ENCODE measurements around the gene LAG3.

The LAG3 gene

DNA sequence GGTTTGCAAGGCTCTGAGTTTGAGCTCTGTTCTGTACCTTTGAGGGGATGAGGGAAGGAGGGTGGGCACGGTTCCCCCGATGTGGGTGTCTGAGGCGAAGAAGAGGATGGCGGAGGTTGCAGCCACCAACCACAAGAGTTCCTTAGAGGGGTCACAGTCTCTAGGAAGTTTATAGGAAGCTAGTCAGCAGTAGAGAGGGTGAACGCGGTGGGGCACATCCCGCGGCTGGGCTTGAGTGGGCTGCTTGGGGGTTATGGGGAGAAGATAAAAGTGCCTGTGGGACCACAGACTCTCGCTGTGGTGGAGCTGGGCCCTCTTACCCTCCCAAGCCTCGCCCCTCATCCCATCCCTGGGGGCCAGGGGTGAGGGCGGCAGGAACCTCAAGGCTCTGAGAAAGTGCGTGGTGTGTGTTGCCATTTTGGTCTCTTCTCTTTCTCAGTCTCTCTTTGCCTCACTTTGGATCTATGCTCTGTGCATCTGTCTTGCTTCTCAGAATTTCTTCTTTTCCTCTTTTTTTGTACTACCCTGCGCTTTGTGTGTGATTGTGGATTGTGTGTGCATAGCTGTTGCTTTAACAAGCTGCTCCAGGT is 19.7 kb downstream of the LAG3 start:
- TF ChIP-seq, protein P1, sequence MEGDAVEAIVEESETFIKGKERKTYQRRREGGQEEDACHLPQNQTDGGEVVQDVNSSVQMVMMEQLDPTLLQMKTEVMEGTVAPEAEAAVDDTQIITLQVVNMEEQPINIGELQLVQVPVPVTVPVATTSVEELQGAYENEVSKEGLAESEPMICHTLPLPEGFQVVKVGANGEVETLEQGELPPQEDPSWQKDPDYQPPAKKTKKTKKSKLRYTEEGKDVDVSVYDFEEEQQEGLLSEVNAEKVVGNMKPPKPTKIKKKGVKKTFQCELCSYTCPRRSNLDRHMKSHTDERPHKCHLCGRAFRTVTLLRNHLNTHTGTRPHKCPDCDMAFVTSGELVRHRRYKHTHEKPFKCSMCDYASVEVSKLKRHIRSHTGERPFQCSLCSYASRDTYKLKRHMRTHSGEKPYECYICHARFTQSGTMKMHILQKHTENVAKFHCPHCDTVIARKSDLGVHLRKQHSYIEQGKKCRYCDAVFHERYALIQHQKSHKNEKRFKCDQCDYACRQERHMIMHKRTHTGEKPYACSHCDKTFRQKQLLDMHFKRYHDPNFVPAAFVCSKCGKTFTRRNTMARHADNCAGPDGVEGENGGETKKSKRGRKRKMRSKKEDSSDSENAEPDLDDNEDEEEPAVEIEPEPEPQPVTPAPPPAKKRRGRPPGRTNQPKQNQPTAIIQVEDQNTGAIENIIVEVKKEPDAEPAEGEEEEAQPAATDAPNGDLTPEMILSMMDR (IDR thresholded peaks at IDR 0.05): no peak

DNA sequence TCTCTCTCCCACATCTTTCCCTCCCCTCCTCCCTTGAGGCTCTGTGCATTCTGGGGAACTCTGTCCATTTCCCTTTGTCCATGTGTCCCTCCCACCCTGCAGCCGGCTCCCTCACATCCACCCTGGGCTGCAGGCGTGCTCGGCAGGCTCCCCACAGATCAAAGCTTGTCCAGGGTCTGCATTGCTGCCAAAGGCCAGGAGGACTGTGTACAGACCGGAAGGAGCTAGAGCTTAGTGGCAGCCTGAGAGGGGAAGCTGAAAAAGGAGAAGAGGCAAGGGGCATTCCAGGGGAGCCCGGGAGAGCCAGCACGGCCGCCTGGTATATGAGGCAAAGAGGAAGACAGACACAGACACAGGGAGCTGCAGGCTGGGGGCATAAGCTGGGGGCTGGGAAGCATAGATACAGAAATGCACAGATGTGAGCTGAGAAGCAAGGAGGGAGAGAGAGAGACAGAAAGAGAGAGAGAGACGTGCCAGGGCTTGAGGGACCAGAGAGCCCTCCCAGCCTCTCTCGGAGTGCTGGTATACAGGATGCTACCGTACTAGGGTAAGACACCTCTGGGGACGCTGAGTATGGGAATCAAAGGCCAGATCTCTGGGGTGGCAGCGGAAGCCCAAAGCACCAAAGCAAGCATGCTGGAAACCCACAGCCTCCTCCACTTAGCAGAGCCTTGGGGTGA is 20.3 kb downstream of the LAG3 start:
- TF ChIP-seq, protein P1 (IDR thresholded peaks at IDR 0.05): no peak

DNA sequence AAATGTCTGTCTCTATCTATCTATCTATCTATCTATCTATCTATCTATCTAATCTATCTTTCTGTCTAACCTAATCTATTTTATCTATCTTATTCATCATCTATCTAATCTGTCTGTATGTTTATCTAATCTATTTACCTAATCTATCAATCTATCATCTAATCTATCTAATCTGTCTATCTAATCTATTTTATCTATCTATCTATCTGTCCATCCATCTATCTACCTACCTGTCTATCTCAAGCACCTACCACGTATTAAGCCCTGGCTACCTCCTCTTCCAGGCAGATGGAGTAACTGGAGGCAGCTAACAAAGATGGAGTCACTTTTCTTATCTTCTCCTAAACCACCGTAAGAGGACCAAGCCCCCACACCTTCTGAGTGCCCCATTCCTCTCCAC is 22.8 kb downstream of the LAG3 start:
- TF ChIP-seq, protein P1 (IDR thresholded peaks at IDR 0.05): no peak

DNA sequence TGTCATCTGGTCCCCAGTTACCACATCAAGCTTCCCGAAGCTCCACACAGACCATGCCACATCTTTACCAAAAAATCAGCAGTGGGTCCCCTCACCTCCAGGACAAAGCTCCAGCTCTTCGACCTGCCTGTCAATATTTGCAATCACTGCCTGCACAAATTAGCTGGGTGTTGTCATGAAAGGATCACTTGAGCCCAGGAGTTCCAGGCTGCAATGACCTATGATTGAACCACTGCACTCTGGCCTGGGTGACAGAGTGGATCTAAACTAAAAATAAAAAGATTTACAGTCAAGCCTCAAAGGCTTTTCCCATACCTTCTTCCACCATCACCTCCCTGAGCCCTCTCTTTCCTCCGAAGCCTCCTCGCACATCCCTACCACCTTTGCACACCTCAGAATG is 24.3 kb downstream of the LAG3 start:
- TF ChIP-seq, protein P1 (IDR thresholded peaks at IDR 0.05): no peak

DNA sequence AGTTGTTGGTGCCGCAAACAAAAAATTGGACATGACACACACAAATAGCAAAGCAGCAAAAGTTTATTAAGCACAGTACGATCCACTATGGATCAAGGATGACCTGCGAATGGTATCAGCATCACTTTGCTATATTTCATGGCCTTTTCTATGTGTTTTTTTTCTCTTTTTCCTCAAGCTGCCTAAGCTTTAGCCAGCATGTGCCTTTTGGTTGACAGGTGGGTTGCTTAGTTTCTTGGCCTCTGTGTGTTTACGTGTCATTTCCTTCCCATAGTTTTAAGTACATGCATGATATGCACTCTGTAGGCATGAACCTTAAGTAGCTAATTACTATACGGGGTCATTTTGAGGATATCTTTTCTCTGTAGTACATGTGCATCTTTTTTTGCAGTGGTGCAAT is 26.8 kb downstream of the LAG3 start:
- TF ChIP-seq, protein P1 (IDR thresholded peaks at IDR 0.05): no peak

DNA sequence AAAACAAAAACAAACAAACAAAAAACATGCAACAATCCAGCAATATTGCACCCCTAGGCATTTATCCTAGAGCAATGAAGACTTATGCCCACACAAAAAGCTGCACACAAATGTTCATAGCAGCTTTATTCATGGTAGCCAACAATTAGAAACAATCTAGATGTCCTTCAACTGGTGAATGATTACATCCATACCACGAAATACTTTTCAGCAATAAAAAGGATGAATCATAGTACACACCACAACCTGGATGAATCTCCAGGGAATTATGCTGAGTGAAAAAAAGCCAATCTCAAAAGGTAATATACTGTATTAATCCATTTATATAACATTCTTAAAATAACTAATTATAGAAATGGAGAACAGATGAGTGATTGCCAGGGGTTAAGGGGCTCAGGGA is 34.9 kb downstream of the LAG3 start:
- TF ChIP-seq, protein P1 (IDR thresholded peaks at IDR 0.05): no peak

DNA sequence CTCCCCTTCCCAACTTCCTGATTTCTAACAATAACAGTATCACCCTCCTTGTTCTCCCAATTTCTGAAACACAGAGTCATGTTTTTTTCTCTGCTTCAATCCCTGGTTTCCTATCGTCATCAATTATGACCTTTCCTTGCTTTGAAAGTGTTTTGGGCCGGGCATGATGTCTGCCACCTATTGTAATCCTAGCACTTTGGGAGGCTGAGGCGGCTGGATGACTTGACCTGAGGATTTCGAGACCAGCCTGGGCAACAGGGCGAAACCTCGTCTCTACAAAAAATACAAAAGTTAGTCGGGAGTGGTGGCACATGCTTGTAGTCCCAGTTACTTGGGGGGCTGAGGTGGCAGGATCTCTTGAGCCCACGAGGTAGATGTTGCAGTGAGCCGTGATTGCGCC is 36.7 kb downstream of the LAG3 start:
- TF ChIP-seq, protein P1 (IDR thresholded peaks at IDR 0.05): no peak

Measured in LNCAP (cell line).